Kidney epithelial cell (primary cell): ENCODE results near the gene ABCB11. TPM values are rescaled to one million over a fixed set of nuclear protein-coding genes. Genes with fewer than 3 reads are reported as not detected.
A peak's percentile ranks its signal among the peaks of the same experiment; 100 is the strongest.

ENCODE experiments used
- DNase-seq: peaks from one replicate; pipeline ENCODE4 v3.0.0-alpha.2; 2010; ENCODE audit warnings: low read depth
- H3K27me3 ChIP-seq: 2 replicates; pipeline ENCODE4 v1.6.0; 2011; ENCODE audit warnings: low read length; ENCODE audit not compliant: control insufficient read depth, insufficient read depth
- H3K36me3 ChIP-seq: 2 replicates; pipeline ENCODE4 v1.5.1; 2011; ENCODE audit warnings: low read length; ENCODE audit not compliant: control insufficient read depth, insufficient read depth
- H3K4me3 ChIP-seq: 2 replicates; pipeline ENCODE4 v1.5.1; 2011; ENCODE audit warnings: low read depth, mild to moderate bottlenecking, control low read depth, low read length
- total RNA-seq: library from RNA; depleted of rRNA; stranded (reverse); fragments of >200 nt; gene quantifications from 2 replicates; pipeline ENCODE4 v1.2.3, GENCODE V29; 2015
- TF ChIP-seq, protein P1 (sequence below): IDR thresholded peaks from 2 replicates; pipeline ENCODE4 v1.5.1; 2011; ENCODE audit warnings: mild to moderate bottlenecking, moderate library complexity, low read length, control low read depth, inconsistent platforms; ENCODE audit not compliant: insufficient read depth, poor library complexity, severe bottlenecking

ABCB11 gene
- total RNA-seq, 1 donor from 2014 or later, result not detected

DNA sequence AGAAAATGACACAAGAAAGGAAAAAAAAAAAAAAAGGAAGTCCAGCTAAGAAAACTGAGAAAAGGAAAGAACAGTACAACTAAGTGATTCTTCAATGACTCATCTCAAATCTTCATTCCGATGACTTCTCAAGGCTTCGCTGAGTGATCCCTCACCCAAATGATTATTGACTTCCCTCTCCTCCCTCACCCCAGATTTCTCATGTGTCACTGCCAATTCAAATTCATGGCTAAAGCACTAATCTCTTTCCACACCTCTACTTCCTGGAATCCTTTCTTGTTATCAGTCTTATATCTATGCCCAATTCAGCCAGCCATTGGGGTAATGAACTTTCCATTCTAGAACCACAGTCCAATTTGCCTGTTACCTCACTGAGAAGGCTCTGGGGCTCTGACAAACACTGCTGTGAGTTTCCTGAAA, 7.2 kb upstream of the ABCB11 start:
- TF ChIP-seq, protein P1, sequence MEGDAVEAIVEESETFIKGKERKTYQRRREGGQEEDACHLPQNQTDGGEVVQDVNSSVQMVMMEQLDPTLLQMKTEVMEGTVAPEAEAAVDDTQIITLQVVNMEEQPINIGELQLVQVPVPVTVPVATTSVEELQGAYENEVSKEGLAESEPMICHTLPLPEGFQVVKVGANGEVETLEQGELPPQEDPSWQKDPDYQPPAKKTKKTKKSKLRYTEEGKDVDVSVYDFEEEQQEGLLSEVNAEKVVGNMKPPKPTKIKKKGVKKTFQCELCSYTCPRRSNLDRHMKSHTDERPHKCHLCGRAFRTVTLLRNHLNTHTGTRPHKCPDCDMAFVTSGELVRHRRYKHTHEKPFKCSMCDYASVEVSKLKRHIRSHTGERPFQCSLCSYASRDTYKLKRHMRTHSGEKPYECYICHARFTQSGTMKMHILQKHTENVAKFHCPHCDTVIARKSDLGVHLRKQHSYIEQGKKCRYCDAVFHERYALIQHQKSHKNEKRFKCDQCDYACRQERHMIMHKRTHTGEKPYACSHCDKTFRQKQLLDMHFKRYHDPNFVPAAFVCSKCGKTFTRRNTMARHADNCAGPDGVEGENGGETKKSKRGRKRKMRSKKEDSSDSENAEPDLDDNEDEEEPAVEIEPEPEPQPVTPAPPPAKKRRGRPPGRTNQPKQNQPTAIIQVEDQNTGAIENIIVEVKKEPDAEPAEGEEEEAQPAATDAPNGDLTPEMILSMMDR, result no peak
- no peak overlapping the region for H3K4me3 ChIP-seq
- H3K36me3 ChIP-seq, result no peaks in the 10 kb centered on the region
- peak; percentile 29 for DNase-seq
- H3K27me3 ChIP-seq, result no peaks in the 10 kb centered on the region

DNA sequence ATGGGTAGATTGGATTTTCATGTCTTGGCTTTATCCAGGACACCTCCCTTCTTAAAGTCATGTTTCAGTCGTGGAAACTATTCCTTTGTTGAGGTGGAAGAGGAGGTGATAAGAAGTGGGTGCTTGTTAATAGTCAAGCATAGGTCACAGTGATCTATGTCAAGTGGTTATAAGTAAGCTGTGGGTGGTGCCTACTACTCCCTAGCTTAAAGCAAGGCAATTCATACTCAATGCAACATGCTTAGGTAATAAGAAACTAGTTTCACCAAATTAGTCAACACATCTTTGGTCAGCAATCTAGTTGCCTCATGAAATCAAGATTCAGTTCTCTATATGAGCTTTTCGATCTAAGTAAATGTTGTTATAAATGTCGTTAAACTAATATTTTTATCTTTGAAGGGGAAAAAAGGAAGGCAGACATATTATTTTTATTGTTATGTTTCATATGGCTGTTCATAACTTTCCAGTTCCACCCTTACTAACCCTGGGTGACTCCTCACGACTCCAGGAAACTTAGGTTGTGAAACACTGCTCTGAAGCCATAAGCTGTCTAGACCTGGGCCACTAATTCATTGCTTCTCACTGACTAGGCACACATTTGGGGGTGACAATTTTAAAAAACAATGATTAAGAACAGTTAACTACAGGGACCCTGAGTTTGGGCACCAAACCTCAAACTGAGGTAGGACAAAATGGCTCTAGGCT, 5.8 kb upstream of the ABCB11 start:
- DNase-seq, result no peak
- TF ChIP-seq, protein P1, result no peak
- no peaks in the 10 kb centered on the region for H3K27me3 ChIP-seq
- no peak overlapping the region for H3K4me3 ChIP-seq
- H3K36me3 ChIP-seq, result no peaks in the 10 kb centered on the region

DNA sequence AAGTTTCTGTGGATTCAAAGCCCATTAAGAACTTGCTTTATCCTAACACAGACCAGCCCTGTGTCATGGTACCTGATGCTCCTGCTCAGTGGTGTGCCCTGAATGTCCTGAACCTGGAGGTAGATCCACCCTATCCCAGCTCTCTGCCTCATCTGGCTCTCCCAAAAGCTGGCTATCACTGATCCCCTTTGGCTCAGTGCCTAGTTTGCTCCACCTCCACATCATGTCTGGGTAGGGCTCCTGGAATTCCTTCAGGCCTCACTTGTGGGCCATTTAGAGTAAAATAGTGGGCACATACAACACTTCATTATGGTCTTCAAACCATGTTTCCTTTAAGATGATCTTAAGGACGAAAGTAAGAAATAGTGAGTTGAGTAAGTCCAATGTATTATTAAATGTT, 4.8 kb upstream of the ABCB11 start:
- no peak overlapping the region for H3K4me3 ChIP-seq
- TF ChIP-seq, protein P1, result no peak
- no peak for DNase-seq
- no peaks in the 10 kb centered on the region for H3K36me3 ChIP-seq
- H3K27me3 ChIP-seq, result no peaks in the 10 kb centered on the region

DNA sequence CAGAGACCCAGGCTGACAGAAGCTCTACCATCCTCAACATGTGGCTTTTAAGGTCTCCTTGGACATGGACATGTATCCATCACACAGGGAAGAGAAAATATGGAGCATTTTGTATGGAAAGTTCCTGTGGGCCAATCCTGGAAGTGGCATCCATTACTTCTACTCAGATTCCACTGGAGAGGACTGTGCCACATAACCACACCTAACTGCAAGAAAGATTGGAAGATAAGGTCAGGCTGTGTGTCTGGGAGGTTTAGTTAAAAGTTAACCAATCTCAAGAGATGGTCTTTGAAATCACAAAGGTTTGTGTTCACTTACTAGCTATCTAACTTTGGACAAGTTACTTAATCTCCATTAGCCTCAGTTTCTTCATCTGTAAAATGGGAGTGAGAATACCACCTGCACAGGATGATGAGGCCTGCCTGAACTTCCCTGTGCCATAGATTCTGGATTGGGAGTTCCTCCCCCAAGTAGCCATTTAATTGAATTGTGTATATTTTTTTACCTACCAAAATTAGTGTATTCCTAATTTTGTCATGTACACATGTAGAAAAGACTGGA, 3.9 kb upstream of the ABCB11 start:
- Histone ChIP-seq H3K36me3 (no peaks in the 10 kb centered on the region), H3K27me3 (no peaks in the 10 kb centered on the region), H3K4me3 (no peak overlapping the region)
- TF ChIP-seq, protein P1, result no peak
- DNase-seq, result no peak

DNA sequence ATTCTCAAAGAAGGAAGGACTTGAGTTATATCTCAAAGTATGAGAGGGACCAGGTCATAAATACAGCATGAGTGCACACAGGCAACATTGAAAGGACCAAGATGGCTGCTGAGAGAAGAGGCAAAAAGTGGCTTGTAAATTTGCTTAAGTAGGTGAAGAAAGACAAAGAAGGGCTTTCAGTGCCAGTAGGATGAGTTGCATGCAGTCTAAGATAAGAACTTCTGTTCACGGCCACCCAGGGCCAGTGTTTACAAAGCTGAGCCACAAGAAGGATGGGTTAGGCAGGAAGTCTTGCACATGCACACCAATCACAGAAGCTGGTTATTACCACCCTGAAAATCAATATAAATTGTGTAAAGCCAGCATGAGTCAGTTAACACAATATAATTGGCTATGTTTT, 3.1 kb upstream of the ABCB11 start:
- TF ChIP-seq, protein P1, result no peak
- Histone ChIP-seq H3K27me3 (no peaks in the 10 kb centered on the region), H3K4me3 (no peak overlapping the region), H3K36me3 (no peaks in the 10 kb centered on the region)
- no peak for DNase-seq

DNA sequence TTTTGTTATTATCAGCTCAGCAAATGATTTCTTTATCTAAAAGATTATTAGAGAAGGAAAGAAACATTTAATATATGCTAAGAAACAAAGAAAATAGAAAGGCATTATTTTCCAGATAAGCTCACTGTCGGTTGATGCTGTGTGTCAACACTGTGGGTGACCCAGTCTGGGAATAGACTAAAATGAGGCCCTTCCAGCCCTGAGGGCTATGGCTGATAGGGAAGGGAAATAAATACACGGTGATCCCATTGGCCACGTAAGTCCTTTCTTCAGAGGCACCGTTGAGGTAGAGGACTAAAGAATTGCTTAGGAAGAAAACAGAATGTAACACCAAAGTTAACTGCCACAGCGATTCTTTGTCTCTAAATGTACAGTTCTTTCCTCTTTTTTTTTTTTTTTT, 1.8 kb downstream of the ABCB11 start:
- H3K36me3 ChIP-seq, result no peaks in the 10 kb centered on the region
- H3K4me3 ChIP-seq, result no peak overlapping the region
- TF ChIP-seq, protein P1, result no peak
- H3K27me3 ChIP-seq, result no peaks in the 10 kb centered on the region
- no peak for DNase-seq
